ENCODE measurements around the gene NANOS2. TPM values are rescaled to one million over a fixed set of nuclear protein-coding genes. Genes with fewer than 3 reads are reported as not detected.
"Not testable (repeated sequence)": the region's sequence is repeated elsewhere in the genome, so short reads cannot be mapped to it uniquely, and the experiment has no call there.

NANOS2 gene
- total RNA-seq, 1 donor from 2014 or later = not detected

GRCh38 chr19:45882652-45883585 is 31.7 kb downstream of the NANOS2 start:
- intact Hi-C loops (cut with DNase I) = no loop called here
- ATAC-seq (ENCODE audit: poor library complexity) (no peak), DNase-seq (peak; percentile 86)

GRCh38 chr19:45881909-45882528 is 32.6 kb downstream of the NANOS2 start:
- DNase-seq = no peak
- no peak for ATAC-seq (ENCODE audit: poor library complexity)
- intact Hi-C loops (cut with DNase I) = no loop called here

- ATAC-seq (ENCODE audit: poor library complexity) (no peak), DNase-seq (no peak)
- intact Hi-C loops (cut with DNase I) = no loop called here
Measured at GRCh38 chr19:45881082-45881908, 33.3 kb downstream of the NANOS2 start.

GRCh38 chr19:45879971-45880370 is 34.6 kb downstream of the NANOS2 start:
- ATAC-seq (ENCODE audit: poor library complexity) (no peak), DNase-seq (no peak)
- intact Hi-C loops (cut with DNase I) = no loop called here

- intact Hi-C loops (cut with DNase I) = no loop called here
- no peak for ATAC-seq (ENCODE audit: poor library complexity)
Measured at GRCh38 chr19:45879055-45879454, 35.5 kb downstream of the NANOS2 start.

GRCh38 chr19:45878043-45878794 is 36.4 kb downstream of the NANOS2 start:
- no peak for ATAC-seq (ENCODE audit: poor library complexity)
- intact Hi-C loops (cut with DNase I) = no loop called here
- no peak for DNase-seq

More at GRCh38 chr19:45879055-45879454, 35.5 kb downstream of the NANOS2 start:
- DNase-seq = no peak

GRCh38 chr19:45876411-45877197 is 38.0 kb downstream of the NANOS2 start:
- ATAC-seq (ENCODE audit: poor library complexity) = peak; percentile 50
- DNase-seq = peak; percentile 55
- intact Hi-C loops (cut with DNase I) = no loop called here

GRCh38 chr19:45876161-45876410 is 38.5 kb downstream of the NANOS2 start:
- no peak for ATAC-seq (ENCODE audit: poor library complexity)
- intact Hi-C loops (cut with DNase I) = no loop called here
- no peak for DNase-seq

- ATAC-seq (ENCODE audit: poor library complexity) (no peak), DNase-seq (no peak)
- intact Hi-C loops (cut with DNase I) = no loop called here
Measured at GRCh38 chr19:45874620-45874966, 40.0 kb downstream of the NANOS2 start.

- ATAC-seq (ENCODE audit: poor library complexity) (no peak), DNase-seq (no peak)
- intact Hi-C loops (cut with DNase I) = no loop called here
Measured at GRCh38 chr19:45873219-45873772, 41.3 kb downstream of the NANOS2 start.

GRCh38 chr19:45872095-45872919 is 42.3 kb downstream of the NANOS2 start:
- ATAC-seq (ENCODE audit: poor library complexity) (no peak), DNase-seq (no peak)
- intact Hi-C loops (cut with DNase I) = no loop called here

- no peak for ATAC-seq (ENCODE audit: poor library complexity)
- intact Hi-C loops (cut with DNase I) = no loop called here
- no peak for DNase-seq
Measured at GRCh38 chr19:45870798-45871197, 43.8 kb downstream of the NANOS2 start.

- DNase-seq; ATAC-seq (ENCODE audit: poor library complexity): not testable (repeated sequence)
Measured at GRCh38 chr19:45867241-45867640, 47.3 kb downstream of the NANOS2 start.

GRCh38 chr19:45866400-45867176 is 48.0 kb downstream of the NANOS2 start:
- no peak for DNase-seq
- no peak for ATAC-seq (ENCODE audit: poor library complexity)
- intact Hi-C loops (cut with DNase I) = no loop called here

More at GRCh38 chr19:45867241-45867640, 47.3 kb downstream of the NANOS2 start:
- intact Hi-C loops (cut with DNase I) = not testable (repeated sequence)

GRCh38 chr19:45865269-45865948 is 49.2 kb downstream of the NANOS2 start:
- DNase-seq (no peak), ATAC-seq (ENCODE audit: poor library complexity) (no peak)
- intact Hi-C loops (cut with DNase I) = no loop called here

GRCh38 chr19:45864629-45865082 is 49.9 kb downstream of the NANOS2 start:
- intact Hi-C loops (cut with DNase I) = no loop called here
- DNase-seq = no peak
- no peak for ATAC-seq (ENCODE audit: poor library complexity)

Data from Right ventricle myocardium superior (tissue), 1 donor.